K562 (cell line): ENCODE results near the gene BCL2L12. TPM values are rescaled to one million over a fixed set of nuclear protein-coding genes. Genes with fewer than 3 reads are reported as not detected.

Source experiments
- AFF1 ChIP-seq, 2 experiments: fragments of 450-650 bp; IDR thresholded peaks; 2 replicates each; pipeline ENCODE4 v1.6.1; 2018; ENCODE audit warnings: mild to moderate bottlenecking in 2 of 2, low read depth in 1 of 2; ENCODE audit not compliant: partially characterized antibody in 2 of 2
- ARID4B ChIP-seq: sonication (generic); formaldehyde crosslinking; IDR thresholded peaks from 2 replicates; pipeline ENCODE4 v1.8.0; 2022; ENCODE audit warnings: mild to moderate bottlenecking, missing genetic modification reagents
- ELK1 ChIP-seq: sonication (generic); formaldehyde crosslinking; IDR thresholded peaks from 2 replicates; pipeline ENCODE4 v1.8.1; 2022; ENCODE audit warnings: missing genetic modification reagents
- GATAD2B ChIP-seq: fragments of 450-650 bp; IDR thresholded peaks from 2 replicates; pipeline ENCODE4 v1.6.1; 2017; ENCODE audit warnings: mild to moderate bottlenecking, borderline replicate concordance
- HBP1 ChIP-seq: fragments of 450-650 bp; formaldehyde crosslinking; IDR thresholded peaks from 2 replicates; pipeline ENCODE4 v1.4.0; 2022; ENCODE audit warnings: missing genetic modification characterization
- LARP7 ChIP-seq: fragments of 450-650 bp; IDR thresholded peaks from 2 replicates; pipeline ENCODE4 v1.6.1; 2016
- NFIX ChIP-seq: fragments of 250-450 bp; sonication (Bioruptor Pico); IDR thresholded peaks from 2 replicates; pipeline ENCODE4 v1.4.0; 2020; ENCODE audit warnings: low read depth, mild to moderate bottlenecking, moderate library complexity
- PHTF2 ChIP-seq: fragments of 250-450 bp; sonication (Bioruptor Pico); IDR thresholded peaks from 2 replicates; pipeline ENCODE4 v1.5.0; 2021; ENCODE audit warnings: mild to moderate bottlenecking
- SMAD1 ChIP-seq: fragments of 150-350 bp; IDR thresholded peaks from 2 replicates; pipeline ENCODE4 v1.6.1; 2014; ENCODE audit warnings: low read length, low read depth; ENCODE audit not compliant: partially characterized antibody
- SMARCC2 ChIP-seq: fragments of 450-650 bp; IDR thresholded peaks from 2 replicates; pipeline ENCODE4 v1.6.1; 2017; ENCODE audit warnings: antibody characterized with exemption, moderate library complexity, mild to moderate bottlenecking, low read depth
- SNAPC5 ChIP-seq: fragments of 250-450 bp; sonication (Bioruptor Pico); IDR thresholded peaks from 2 replicates; pipeline ENCODE4 v1.8.0; 2021; ENCODE audit warnings: moderate library complexity, mild to moderate bottlenecking, inconsistent platforms
- U2AF1 ChIP-seq: fragments of 200-400 bp; formaldehyde crosslinking; optimal IDR thresholded peaks from 2 replicates; pipeline ENCODE3; 2017; ENCODE audit warnings: mild to moderate bottlenecking, low read depth, low read length, moderate library complexity
- ZNF354B ChIP-seq: fragments of 250-450 bp; sonication (Bioruptor Pico); IDR thresholded peaks from 2 replicates; pipeline ENCODE4 v1.4.0; 2020
- ZNF445 ChIP-seq: fragments of 250-450 bp; sonication (Bioruptor Pico); IDR thresholded peaks from 2 replicates; pipeline ENCODE4 v1.4.0; 2020; ENCODE audit warnings: low read depth, mild to moderate bottlenecking, moderate library complexity
- ZNF644 ChIP-seq: fragments of 200-800 bp; sonication (Bioruptor generic); IDR thresholded peaks from 2 replicates; pipeline ENCODE4 v1.6.1; 2016; ENCODE audit warnings: low read depth, missing genetic modification characterization, missing compliant biosample characterization
- polyA plus RNA-seq, 8 experiments: library from polyadenylated mRNA; depleted of rRNA in 4 of 8; stranded (reverse) in 5 of 8; unstranded in 3 of 8; fragments of >200 nt; fragmentation: Nextera tagmentation in 2 of 8; fragmentation: Illumina TruSeq in 1 of 8; extraction: Ambion mirVana in 2 of 8; extraction: Trizol in 1 of 8; gene quantifications; 2 replicates each; pipeline versions ENCODE4 v1.2.1 to v1.2.3, GENCODE V29; 2011 to 2014; ENCODE audit warnings: inconsistent platforms in 1 of 8, missing spikeins in 1 of 8
- total RNA-seq, 7 experiments: library from RNA; depleted of rRNA in 6 of 7; stranded (reverse); fragments of >200 nt in 6 of 7; fragmentation: Illumina TruSeq in 2 of 7; extraction: Trizol in 2 of 7; gene quantifications; 2 replicates each; pipeline versions ENCODE4 v1.2.1 to v1.2.3, GENCODE V29; 2011 to 2021; ENCODE audit warnings: low replicate concordance in 1 of 7

Gene BCL2L12
- total and polyA plus RNA-seq, 9 of the 15 experiments (the other 6 are each of a cell fraction or from before 2014, with no cell fraction given), result 7.4 to 263 (median 81.2) TPM

- TF ChIP-seq ARID4B (CRISPR knock-in tag) (peak; percentile 12; the same call in 1 of the 2 replicates), SNAPC5 (CRISPR knock-in tag) (no peak), AFF1 (IDR thresholded peaks at IDR 0.05; ENCODE audit: low read depth in 1 of 2, partially characterized antibody in 2 of 2) (peak in 1 of 2 experiments; percentile 50), NFIX (no peak), SMARCC2 (no peak), SMAD1 (no peak), U2AF1 (no peak), HBP1 (CRISPR knock-in tag) (peak; percentile 32; the same call in 1 of the 2 replicates), GATAD2B (no peak), ZNF644 (tag) (no peak), ZNF445 (no peak), LARP7 (peak; percentile 37; the same call in 1 of the 2 replicates), ELK1 (peak; percentile 96), ZNF354B (no peak), PHTF2 (no peak)
These were observed at the start of gene BCL2L12, which contains the start of gene IRF3 (continued) for GRCh38 chr19:49665351-49666119.
